OCI-LY1 (cell line): Measurements from ENCODE around the gene GPR50.

ENCODE experiments used
- H2AFZ ChIP-seq: fragments of 200-600 bp; sonication (generic), shearing (Covaris generic); 2 replicates; pipeline ENCODE4 v1.6.0; 2014; ENCODE audit warnings: antibody characterized with exemption, mild to moderate bottlenecking, low read length
- H3F3A ChIP-seq: fragments of 200-600 bp; sonication (generic), shearing (Covaris generic); 2 replicates; pipeline ENCODE4 v1.6.0; 2014; ENCODE audit warnings: mild to moderate bottlenecking, antibody characterized with exemption, low read length, moderate library complexity; ENCODE audit not compliant: insufficient read depth
- H3K27ac ChIP-seq: fragments of 200-600 bp; sonication (generic); 2 replicates; pipeline ENCODE4 v1.5.1; 2014; ENCODE audit warnings: low read length, mixed run types, mild to moderate bottlenecking, low read depth; ENCODE audit not compliant: poor library complexity, severe bottlenecking
- H3K27me3 ChIP-seq: fragments of 200-600 bp; sonication (generic); 2 replicates; pipeline ENCODE4 v1.6.0; 2014; ENCODE audit warnings: antibody characterized with exemption, mild to moderate bottlenecking, low read length, moderate library complexity; ENCODE audit not compliant: insufficient read depth
- H3K36me3 ChIP-seq: fragments of 200-600 bp; sonication (generic); 2 replicates; pipeline ENCODE4 v1.6.1; 2014; ENCODE audit warnings: mild to moderate bottlenecking, antibody characterized with exemption, low read length, moderate library complexity, mixed read lengths; ENCODE audit not compliant: insufficient read depth
- H3K4me1 ChIP-seq: fragments of 200-600 bp; sonication (generic); 2 replicates; pipeline ENCODE4 v1.5.1; 2014; ENCODE audit warnings: mild to moderate bottlenecking, low read length, moderate library complexity; ENCODE audit not compliant: insufficient read depth, severe bottlenecking
- H3K4me2 ChIP-seq: fragments of 200-600 bp; sonication (generic), shearing (Covaris generic); 2 replicates; pipeline ENCODE4 v1.6.1; 2014; ENCODE audit warnings: low read length
- H3K4me3 ChIP-seq: fragments of 200-600 bp; sonication (generic); 2 replicates; pipeline ENCODE4 v1.5.1; 2014; ENCODE audit warnings: low read length, low read depth, mild to moderate bottlenecking, mixed read lengths; ENCODE audit not compliant: poor library complexity, severe bottlenecking
- H3K79me2 ChIP-seq: fragments of 200-600 bp; shearing (Covaris generic); 2 replicates; pipeline ENCODE4 v1.6.1; 2016; ENCODE audit warnings: mixed run types, low read length, mixed read lengths; ENCODE audit not compliant: insufficient read depth
- H3K9ac ChIP-seq: fragments of 200-600 bp; sonication (generic), shearing (Covaris generic); 2 replicates; pipeline ENCODE4 v1.6.1; 2014; ENCODE audit warnings: mild to moderate bottlenecking, low read length, mixed read lengths
- H3K9me2 ChIP-seq: fragments of 200-600 bp; sonication (generic), shearing (Covaris generic); 2 replicates; pipeline ENCODE4 v1.6.1; 2014; ENCODE audit warnings: low read depth, mild to moderate bottlenecking, low read length, mixed read lengths
- H3K9me3 ChIP-seq: fragments of 200-600 bp; shearing (Covaris generic); 2 replicates; pipeline ENCODE4 v1.6.1; 2014; ENCODE audit warnings: low read length, mixed read lengths
- H4K20me1 ChIP-seq: fragments of 200-600 bp; sonication (generic), shearing (Covaris generic); 2 replicates; pipeline ENCODE4 v1.6.0; 2016; ENCODE audit warnings: mild to moderate bottlenecking, low read length; ENCODE audit not compliant: insufficient read depth
- CTCF ChIP-seq: fragments of 200-600 bp; sonication (generic), shearing (Covaris generic); IDR thresholded peaks from 2 replicates; pipeline ENCODE4 v1.5.1; 2017; ENCODE audit warnings: mild to moderate bottlenecking, antibody characterized with exemption, low read length, moderate library complexity, mixed read lengths
- EZH2 ChIP-seq: fragments of 200-600 bp; sonication (generic), shearing (Covaris generic); IDR thresholded peaks from 2 replicates; pipeline ENCODE4 v1.8.0; 2017; ENCODE audit warnings: borderline replicate concordance, mixed run types, mild to moderate bottlenecking, antibody characterized with exemption, low read length, moderate library complexity, mixed read lengths

Gene GPR50

GRCh38 chrX:151206871-151207270 is 30.5 kb downstream of the GPR50 start:
- H3K79me2 ChIP-seq = no peaks in the 10 kb centered on the region
- H3K9ac ChIP-seq = no peak overlapping the region
- no peaks in the 10 kb centered on the region for H3K9me3 ChIP-seq
- H3F3A ChIP-seq = no peaks in the 10 kb centered on the region
- no peak overlapping the region for H2AFZ ChIP-seq
- no peaks in the 10 kb centered on the region for H3K9me2 ChIP-seq
- H3K4me2 ChIP-seq = no peak overlapping the region
- H3K36me3 ChIP-seq = no peaks in the 10 kb centered on the region
- TF ChIP-seq EZH2 (no peak), CTCF (no peak)
- H3K27me3 ChIP-seq = no peaks in the 10 kb centered on the region
- H4K20me1 ChIP-seq = no peaks in the 10 kb centered on the region
- H3K27ac ChIP-seq = no peak overlapping the region
- no peak overlapping the region for H3K4me3 ChIP-seq
- H3K4me1 ChIP-seq = no peaks in the 10 kb centered on the region

GRCh38 chrX:151225843-151226242 is 49.5 kb downstream of the GPR50 start:
- no peak overlapping the region for H3K27ac ChIP-seq
- H3K79me2 ChIP-seq = no peaks in the 10 kb centered on the region
- no peaks in the 10 kb centered on the region for H3K36me3 ChIP-seq
- H3K4me1 ChIP-seq = no peaks in the 10 kb centered on the region
- no peak overlapping the region for H2AFZ ChIP-seq
- no peaks in the 10 kb centered on the region for H3K9me3 ChIP-seq
- H3K4me3 ChIP-seq = no peak overlapping the region
- TF ChIP-seq EZH2 = no peak
- TF ChIP-seq CTCF = no peak
- no peaks in the 10 kb centered on the region for H3K9me2 ChIP-seq
- H3F3A ChIP-seq = no peaks in the 10 kb centered on the region
- H4K20me1 ChIP-seq = no peaks in the 10 kb centered on the region
- H3K27me3 ChIP-seq = no peaks in the 10 kb centered on the region
- H3K4me2 ChIP-seq = no peak overlapping the region
- H3K9ac ChIP-seq = no peak overlapping the region

- H3K9ac ChIP-seq = no peak overlapping the region
- no peak overlapping the region for H2AFZ ChIP-seq
- H3K27me3 ChIP-seq = no peaks in the 10 kb centered on the region
Measured at GRCh38 chrX:151226941-151227340, 50.6 kb downstream of the GPR50 start.

More at GRCh38 chrX:151226941-151227340, 50.6 kb downstream of the GPR50 start:
- no peak overlapping the region for H3K4me2 ChIP-seq
- no peaks in the 10 kb centered on the region for H3K36me3 ChIP-seq
- TF ChIP-seq CTCF = no peak
- no peak for TF ChIP-seq EZH2
- H3K27ac ChIP-seq = no peak overlapping the region
- H3K4me3 ChIP-seq = no peak overlapping the region
- H3K9me3 ChIP-seq = no peaks in the 10 kb centered on the region
- H3K4me1 ChIP-seq = no peaks in the 10 kb centered on the region
- H3K79me2 ChIP-seq = no peaks in the 10 kb centered on the region
- H3F3A ChIP-seq = no peaks in the 10 kb centered on the region
- no peaks in the 10 kb centered on the region for H4K20me1 ChIP-seq
- no peaks in the 10 kb centered on the region for H3K9me2 ChIP-seq
